Endothelial cell of umbilical vein (primary cell): ENCODE measurements around the gene MRPS16. TPM values are rescaled to one million over a fixed set of nuclear protein-coding genes. Genes with fewer than 3 reads are reported as not detected.

Experiments
- BruUV-seq: library from RNA; stranded (reverse); fragments of 400-500 nt; replicated peaks from 2 replicates; lab custom pipeline; 2021; lab: Mats Ljungman, UMichigan
- CTCF ChIA-PET: fragments of 300-600, 350-600 bp; sonication (Branson Sonifier 250); formaldehyde crosslinking; loops from one replicate; lab custom pipeline; 2021; ENCODE audit warnings: antibody characterized with exemption, inconsistent platforms; lab: Charles Lee
- POLR2A ChIA-PET: fragments of 300-600, 350-600 bp; sonication (Branson Sonifier 250); formaldehyde crosslinking; loops from one replicate; lab custom pipeline; 2021; ENCODE audit warnings: antibody characterized with exemption, inconsistent platforms; lab: Charles Lee
- DNase-seq: peaks from one replicate; pipeline ENCODE4 v3.0.0-alpha.2; 2011; ENCODE audit warnings: low read depth, low spot score
- FAIRE-seq: peaks from 2 replicates; lab custom pipeline; 2011; peaks lifted over from hg19 to GRCh38; lab: Jason Lieb, UNC
- H2AFZ ChIP-seq: 2 replicates; pipeline ENCODE4 v1.6.0; 2012; ENCODE audit warnings: low read depth, low read length, control low read depth, inconsistent platforms
- H3K27ac ChIP-seq: 2 replicates; pipeline ENCODE4 v1.5.1; 2011; ENCODE audit warnings: low read depth, mild to moderate bottlenecking, control low read depth, low read length, moderate library complexity; ENCODE audit not compliant: insufficient read depth
- H3K27me3 ChIP-seq, 2 experiments: 2 replicates each; pipeline versions ENCODE4 v1.6.0 to v1.6.1; 2011; ENCODE audit warnings: low read length in 2 of 2, mixed read lengths in 1 of 2; ENCODE audit not compliant: control insufficient read depth in 2 of 2, insufficient read depth in 2 of 2
- H3K36me3 ChIP-seq, 2 experiments: 2 replicates in 1 of 2; 3 replicates in 1 of 2; pipeline ENCODE4 v1.5.1; 2011; ENCODE audit warnings: low read length in 2 of 2, mild to moderate bottlenecking in 1 of 2, moderate library complexity in 1 of 2; ENCODE audit not compliant: control insufficient read depth in 2 of 2, insufficient read depth in 2 of 2; ENCODE audit errors: extremely low read depth in 1 of 2
- H3K4me1 ChIP-seq: 3 replicates; pipeline ENCODE4 v1.5.1; 2011; ENCODE audit warnings: mild to moderate bottlenecking, low read length; ENCODE audit not compliant: control insufficient read depth, insufficient read depth; ENCODE audit errors: extremely low read depth
- H3K4me2 ChIP-seq: 2 replicates; pipeline ENCODE4 v1.6.1; 2011; ENCODE audit warnings: low read length, control low read depth, mixed read lengths; ENCODE audit not compliant: insufficient read depth
- H3K4me3 ChIP-seq, 3 experiments: fragments of 200-600 bp in 1 of 3; sonication (generic), shearing (Covaris generic) in 1 of 3; replicated peaks in 1 of 3; 2 replicates each; pipeline ENCODE4 v1.5.1; 2011 to 2016; ENCODE audit warnings: control low read depth in 3 of 3, low read length in 3 of 3, mild to moderate bottlenecking in 2 of 3, inconsistent platforms in 1 of 3, low read depth in 1 of 3, moderate library complexity in 1 of 3; ENCODE audit not compliant: insufficient read depth in 1 of 3
- H3K79me2 ChIP-seq: 2 replicates; pipeline ENCODE4 v1.6.0; 2012; ENCODE audit warnings: low read length, inconsistent platforms; ENCODE audit not compliant: control insufficient read depth, insufficient read depth
- H3K9ac ChIP-seq: replicated peaks from 2 replicates; pipeline ENCODE3; 2011; ENCODE audit warnings: low read length, control low read depth; ENCODE audit not compliant: insufficient read depth; ENCODE audit errors: extremely low read depth
- H3K9me1 ChIP-seq: replicated peaks from 3 replicates; pipeline ENCODE4 v1.6.0; 2011; ENCODE audit warnings: mild to moderate bottlenecking, low read length; ENCODE audit not compliant: control insufficient read depth, insufficient read depth; ENCODE audit errors: extremely low read depth
- H3K9me3 ChIP-seq: replicated peaks from 2 replicates; pipeline ENCODE4 v1.5.1; 2012; ENCODE audit warnings: low read length, inconsistent platforms; ENCODE audit not compliant: control insufficient read depth, insufficient read depth
- H4K20me1 ChIP-seq: replicated peaks from 2 replicates; pipeline ENCODE3; 2011; ENCODE audit warnings: mild to moderate bottlenecking, low read length; ENCODE audit not compliant: control insufficient read depth, insufficient read depth; ENCODE audit errors: extremely low read depth
- EZH2 ChIP-seq: IDR thresholded peaks from 2 replicates; pipeline ENCODE4 v1.6.1; 2012; ENCODE audit warnings: borderline replicate concordance, low read depth, mild to moderate bottlenecking, moderate library complexity, low read length, inconsistent platforms; ENCODE audit not compliant: severe bottlenecking
- FOS ChIP-seq: IDR thresholded peaks from 2 replicates; pipeline ENCODE4 v1.6.1; 2011; ENCODE audit warnings: mild to moderate bottlenecking, low read length, moderate library complexity, borderline replicate concordance; ENCODE audit not compliant: insufficient read depth
- GATA2 ChIP-seq: IDR thresholded peaks from 2 replicates; pipeline ENCODE4 v1.7.0; 2011; ENCODE audit warnings: low read depth, mild to moderate bottlenecking, moderate library complexity, mixed read lengths, low read length; ENCODE audit not compliant: insufficient read length, insufficient read depth
- JUN ChIP-seq: IDR thresholded peaks from 2 replicates; pipeline ENCODE4 v1.6.1; 2011; ENCODE audit warnings: borderline replicate concordance, low read depth; ENCODE audit not compliant: insufficient read length, insufficient read depth
- MYC ChIP-seq: IDR thresholded peaks from one replicate; pipeline ENCODE4 v1.6.1; 2011; ENCODE audit warnings: mild to moderate bottlenecking, low read depth, low read length
- POLR2A ChIP-seq: IDR thresholded peaks from 2 replicates; pipeline ENCODE4 v1.6.1; 2012; ENCODE audit warnings: low read depth, mild to moderate bottlenecking, control low read depth, low read length
- dilution Hi-C: fragments of 300-500 bp; cut with MboI; formaldehyde crosslinking; loops from one replicate; pipeline ENCODE4 v1.15.0; 2019; ENCODE audit warnings: low sequenced_read_pairs; ENCODE audit not compliant: extremely low pct_ligation_motif_present
- intact Hi-C: fragments of 100-400 bp; cut with micrococcal nuclease; formaldehyde crosslinking; loops from one replicate; pipeline ENCODE4 v1.10.0; 2022
- polyA plus RNA-seq, 4 experiments: library from polyadenylated mRNA; depleted of rRNA in 3 of 4; stranded (reverse) in 3 of 4; unstranded in 1 of 4; fragments of >200 nt; gene quantifications; 2 replicates each; pipeline versions ENCODE4 v1.2.1 to v1.2.3, GENCODE V29; 2011 to 2012; ENCODE audit warnings: missing spikeins in 1 of 4
- total RNA-seq: library from RNA; stranded (reverse); gene quantifications from 2 replicates; pipeline ENCODE4 v1.2.3, GENCODE V29; 2021
- TF ChIP-seq, protein P1 (sequence below), 2 donors: IDR thresholded peaks; 1 replicate in 1 of 2; 2 replicates in 1 of 2; pipeline ENCODE4 v1.5.1; 2011; ENCODE audit warnings: low read length in 2 of 2, mild to moderate bottlenecking in 2 of 2, moderate library complexity in 2 of 2, control low read depth in 1 of 2, inconsistent platforms in 1 of 2, low read depth in 1 of 2; ENCODE audit not compliant: insufficient read depth in 1 of 2; ENCODE audit errors: extremely low read depth in 1 of 2
- TF ChIP-seq, protein P2 (sequence below): IDR thresholded peaks from 2 replicates; pipeline ENCODE4 v1.6.1; 2011; ENCODE audit not compliant: insufficient read depth, insufficient read length

The MRPS16 gene
- total and polyA plus RNA-seq, 2 donors (not counting 3 experiments of a cell fraction or from before 2014, with no cell fraction given), result 86.0 to 161 TPM

DNA sequence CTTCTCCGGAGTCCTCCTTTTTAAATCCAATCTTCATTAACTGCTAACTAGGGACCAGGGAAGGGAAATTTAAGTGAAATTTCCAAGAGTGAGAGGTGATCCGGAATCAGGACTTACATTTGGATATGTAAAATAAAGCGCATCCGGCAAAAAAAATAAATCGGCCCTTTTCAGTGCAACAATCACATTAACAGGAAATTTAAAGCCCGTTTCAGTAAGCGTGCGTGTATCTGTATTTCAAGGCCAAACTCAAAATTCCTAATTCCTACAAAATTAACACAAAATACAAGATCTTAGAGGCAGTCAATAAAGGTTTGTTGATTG is 6.2 kb downstream of the MRPS16 start:
- H2AFZ ChIP-seq, result peak overlapping the region; percentile 0
- DNase-seq, result peak; percentile 49
- intact Hi-C loops, result loop anchor here (2.0 kb wide), 1 partner anchor 77 kb away; the partner anchor contains the start of genes ECD and FAM149B1

DNA sequence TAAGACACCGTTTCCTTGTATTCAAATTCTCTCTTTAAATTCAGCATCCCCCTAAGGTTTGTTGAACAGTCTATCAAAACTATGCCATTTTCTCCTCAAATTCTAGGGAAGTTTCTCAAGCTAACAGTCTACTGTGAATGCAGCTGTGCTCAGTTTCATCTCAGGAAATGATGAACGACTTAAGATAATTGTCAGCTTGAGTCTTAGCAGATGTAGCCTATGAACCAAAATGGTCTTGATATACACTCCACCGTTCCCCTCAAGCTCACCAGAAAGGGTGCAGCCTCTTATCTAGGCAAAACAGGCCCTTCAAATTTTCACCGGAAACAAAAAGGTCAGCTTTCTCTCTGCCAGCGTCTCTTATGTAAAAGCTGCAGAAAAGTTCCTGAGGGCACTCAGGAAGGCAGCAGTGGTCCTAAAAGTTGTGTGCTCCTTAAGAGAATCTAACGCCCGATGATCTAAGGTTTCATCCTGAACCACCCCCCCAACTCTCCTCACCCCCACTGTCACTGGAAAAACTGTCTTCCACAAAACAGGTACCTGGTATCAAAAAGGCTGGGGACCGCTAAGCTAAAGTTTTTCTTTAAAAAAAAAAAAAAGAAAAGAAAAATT is 7.5 kb downstream of the MRPS16 start:
- CTCF ChIA-PET, result interaction anchor here (1.0 to 1.4 kb wide), 3 partner anchors 11 to 19 kb away, joined by 4 to 10 read pairs (median 6); no protein-coding TSS in a partner anchor
- no peaks in the 10 kb centered on the region for H3K9me3 ChIP-seq
- H3K4me3 ChIP-seq, result peak overlapping the region; percentile 14 to 89 (median 63)
- no peak for TF ChIP-seq MYC
- TF ChIP-seq, protein P1, sequence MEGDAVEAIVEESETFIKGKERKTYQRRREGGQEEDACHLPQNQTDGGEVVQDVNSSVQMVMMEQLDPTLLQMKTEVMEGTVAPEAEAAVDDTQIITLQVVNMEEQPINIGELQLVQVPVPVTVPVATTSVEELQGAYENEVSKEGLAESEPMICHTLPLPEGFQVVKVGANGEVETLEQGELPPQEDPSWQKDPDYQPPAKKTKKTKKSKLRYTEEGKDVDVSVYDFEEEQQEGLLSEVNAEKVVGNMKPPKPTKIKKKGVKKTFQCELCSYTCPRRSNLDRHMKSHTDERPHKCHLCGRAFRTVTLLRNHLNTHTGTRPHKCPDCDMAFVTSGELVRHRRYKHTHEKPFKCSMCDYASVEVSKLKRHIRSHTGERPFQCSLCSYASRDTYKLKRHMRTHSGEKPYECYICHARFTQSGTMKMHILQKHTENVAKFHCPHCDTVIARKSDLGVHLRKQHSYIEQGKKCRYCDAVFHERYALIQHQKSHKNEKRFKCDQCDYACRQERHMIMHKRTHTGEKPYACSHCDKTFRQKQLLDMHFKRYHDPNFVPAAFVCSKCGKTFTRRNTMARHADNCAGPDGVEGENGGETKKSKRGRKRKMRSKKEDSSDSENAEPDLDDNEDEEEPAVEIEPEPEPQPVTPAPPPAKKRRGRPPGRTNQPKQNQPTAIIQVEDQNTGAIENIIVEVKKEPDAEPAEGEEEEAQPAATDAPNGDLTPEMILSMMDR (IDR thresholded peaks at IDR 0.05; ENCODE audit: extremely low read depth in 1 of 2, insufficient read depth in 1 of 2, low read depth in 1 of 2, low read length in 2 of 2), result no peak
- TF ChIP-seq FOS, result no peak
- no peak for TF ChIP-seq POLR2A
- no peak for TF ChIP-seq GATA2
- no peak for TF ChIP-seq EZH2
- TF ChIP-seq, protein P2, sequence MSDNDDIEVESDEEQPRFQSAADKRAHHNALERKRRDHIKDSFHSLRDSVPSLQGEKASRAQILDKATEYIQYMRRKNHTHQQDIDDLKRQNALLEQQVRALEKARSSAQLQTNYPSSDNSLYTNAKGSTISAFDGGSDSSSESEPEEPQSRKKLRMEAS, result no peak
- TF ChIP-seq JUN, result no peak
- POLR2A ChIA-PET, result interaction anchor here (1.5 kb wide), 1 partner anchor 250 kb away, joined by 8 read pairs; the partner anchor contains the start of gene PPP3CB
- H3K4me1 ChIP-seq, result peaks cover 26% of the 10 kb centered on the region
- peaks cover 10 to 16% of the 10 kb centered on the region in 2 experiments for H3K36me3 ChIP-seq
- BruUV-seq, result no TSS peak
- dilution Hi-C loops (no loop called here), intact Hi-C loops (no loop called here)
- peak overlapping the region; percentile 92 for H3K4me2 ChIP-seq
- peak overlapping the region; percentile 77 for H3K9ac ChIP-seq
- H4K20me1 ChIP-seq, result no peaks in the 10 kb centered on the region
- H3K27ac ChIP-seq, result no peak overlapping the region
- FAIRE-seq (no peak), DNase-seq (peak; percentile 14)
- no peaks in the 10 kb centered on the region for H3K27me3 ChIP-seq
- H3K9me1 ChIP-seq, result no peaks in the 10 kb centered on the region
- H3K79me2 ChIP-seq, result peaks cover 35% of the 10 kb centered on the region
- no peak overlapping the region for H2AFZ ChIP-seq

More for the DNA sequence above, 6.2 kb downstream of the MRPS16 start:
- H3K36me3 ChIP-seq, result peaks cover 10 to 13% of the 10 kb centered on the region in 2 experiments
- BruUV-seq, result TSS peak; percentile 35
- no peak for FAIRE-seq
- peak overlapping the region; percentile 77 for H3K9ac ChIP-seq
- H3K79me2 ChIP-seq, result peaks cover 47% of the 10 kb centered on the region
- TF ChIP-seq GATA2 (no peak), EZH2 (no peak)
- TF ChIP-seq, protein P2, result no peak
- peaks cover 30% of the 10 kb centered on the region for H3K4me1 ChIP-seq
- H3K9me1 ChIP-seq, result no peaks in the 10 kb centered on the region
- CTCF ChIA-PET, result interaction anchor here (2.4 kb wide), 1 partner anchor 17 kb away, joined by 16 read pairs; no protein-coding TSS in a partner anchor
- no peaks in the 10 kb centered on the region for H3K27me3 ChIP-seq
- peak overlapping the region; percentile 92 for H3K4me2 ChIP-seq
- POLR2A ChIA-PET, result interaction anchor here (1.1 to 1.5 kb wide), 3 partner anchors 18 to 485 kb away, joined by 3 to 8 read pairs (median 4); partner anchors contain the start of gene PPP3CB
- H4K20me1 ChIP-seq, result no peaks in the 10 kb centered on the region
- H3K4me3 ChIP-seq, result peak overlapping the region; percentile 63 to 91 (median 89)
- dilution Hi-C loops, result no loop called here
- H3K27ac ChIP-seq, result peak overlapping the region; percentile 68
- no peaks in the 10 kb centered on the region for H3K9me3 ChIP-seq
